Activated naive CD4-positive, alpha-beta T cell treated with anti-CD3 and anti-CD28 coated beads for 36 hours (primary cell): Measurements from ENCODE around the gene INHBA. TPM values are rescaled to one million over a fixed set of nuclear protein-coding genes. Genes with fewer than 3 reads are reported as not detected.

Experiments
- CTCF ChIA-PET: fragments of 350-600 bp; sonication (Branson Sonifier 250); formaldehyde crosslinking; loops from one replicate; lab custom pipeline; 2021; ENCODE audit warnings: antibody characterized with exemption; lab: Charles Lee
- DNase-seq: peaks from one replicate; pipeline ENCODE4 v3.0.0-alpha.2; 2020
- H3K27ac Mint-ChIP-seq: one replicate; pipeline ENCODE4 v1.8.0; 2021; ENCODE audit warnings: mild to moderate bottlenecking, mixed read lengths
- H3K27me3 Mint-ChIP-seq: one replicate; pipeline ENCODE4 v1.8.0; 2021; ENCODE audit warnings: low read depth, mixed read lengths
- H3K36me3 Mint-ChIP-seq: one replicate; pipeline ENCODE4 v1.8.0; 2021; ENCODE audit warnings: low read depth, mixed read lengths
- H3K4me1 Mint-ChIP-seq: one replicate; pipeline ENCODE4 v1.8.0; 2021; ENCODE audit warnings: low read depth, mixed read lengths
- H3K4me3 Mint-ChIP-seq: one replicate; pipeline ENCODE4 v1.8.0; 2021; ENCODE audit warnings: mild to moderate bottlenecking, moderate library complexity, mixed read lengths
- H3K9me3 Mint-ChIP-seq: one replicate; pipeline ENCODE4 v1.8.0; 2021; ENCODE audit warnings: mixed read lengths
- intact Hi-C: fragments of 100-400 bp; cut with micrococcal nuclease; formaldehyde crosslinking; loops from one replicate; pipeline ENCODE4 v1.15.1; 2023
- total RNA-seq, 2 experiments: library from RNA; stranded (reverse); gene quantifications; one replicate each; pipeline ENCODE4 v1.2.3, GENCODE V29; 2021

Gene INHBA
- total RNA-seq, 2 experiments from 2014 or later: not detected

DNA sequence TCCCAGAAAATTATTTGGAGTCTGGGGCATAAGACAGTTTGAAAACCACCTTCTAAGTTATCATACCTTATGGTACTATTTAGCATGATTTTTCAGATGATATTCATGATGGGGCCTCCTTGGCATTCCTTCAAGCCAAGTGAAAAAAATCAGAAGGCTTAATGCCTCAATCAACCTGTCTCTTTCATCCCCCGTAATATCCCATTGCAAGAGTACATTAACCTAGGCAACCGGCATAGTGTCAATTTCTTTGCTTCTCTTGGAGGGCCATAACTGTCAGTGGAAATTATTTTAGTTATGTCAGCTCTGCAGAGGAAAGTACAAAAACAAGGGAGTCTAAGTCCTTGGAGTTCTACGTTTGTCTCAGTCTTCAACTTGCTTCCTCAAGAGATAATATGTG is 43.4 kb downstream of the INHBA start:
- no peak for DNase-seq

DNA sequence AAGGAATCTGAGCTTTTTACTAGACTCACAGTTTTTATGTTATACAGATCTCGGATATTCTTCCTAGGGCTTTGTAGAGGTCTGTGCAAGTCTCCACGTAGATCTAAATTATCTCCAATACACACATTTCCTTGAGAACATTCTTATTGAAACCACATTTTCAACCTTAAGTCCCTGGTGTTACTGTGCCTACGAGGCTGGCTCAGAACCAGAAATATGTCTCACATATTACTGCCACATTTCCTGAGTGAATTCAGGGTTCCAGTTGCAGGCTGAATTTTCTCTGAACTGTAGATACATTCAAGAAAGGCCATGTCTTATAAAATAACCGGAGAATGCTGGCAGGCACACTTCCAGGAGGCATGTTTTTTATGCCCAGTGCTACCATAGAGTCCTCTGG is 46.5 kb downstream of the INHBA start:
- no peaks in the 10 kb centered on the region for H3K36me3 Mint-ChIP-seq
- CTCF ChIA-PET: no interaction called here

More for the DNA sequence above, 43.4 kb downstream of the INHBA start:
- H3K4me3 Mint-ChIP-seq: no peak overlapping the region
- H3K36me3 Mint-ChIP-seq: no peaks in the 10 kb centered on the region
- H3K27me3 Mint-ChIP-seq: peaks cover 3% of the 10 kb centered on the region
- H3K4me1 Mint-ChIP-seq: no peaks in the 10 kb centered on the region
- CTCF ChIA-PET: no interaction called here
- H3K9me3 Mint-ChIP-seq: no peaks in the 10 kb centered on the region
- H3K27ac Mint-ChIP-seq: no peak overlapping the region
- intact Hi-C loops: no loop called here

DNA sequence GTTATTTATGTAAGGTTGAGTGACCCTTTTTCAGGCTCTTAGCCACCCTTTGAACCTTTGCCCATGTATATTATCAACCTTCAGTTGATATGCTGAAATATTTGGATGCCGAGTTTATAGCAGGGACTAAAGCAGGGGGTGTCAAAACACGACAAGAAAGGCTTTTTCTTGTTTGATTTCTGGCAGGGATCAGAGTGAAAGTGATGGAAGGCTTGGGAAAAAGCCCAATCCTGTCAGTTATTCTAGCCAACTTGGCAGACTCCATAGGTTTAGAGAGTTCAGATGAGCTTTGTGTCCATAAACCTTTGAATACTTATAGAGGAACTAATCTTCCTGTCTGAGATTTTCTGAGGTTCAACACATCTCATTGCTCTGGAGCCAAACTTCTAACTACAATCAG is 47.5 kb downstream of the INHBA start:
- Mint-ChIP-seq H3K4me3 (no peak overlapping the region), H3K36me3 (no peaks in the 10 kb centered on the region), H3K27ac (no peak overlapping the region), H3K4me1 (no peaks in the 10 kb centered on the region), H3K27me3 (peaks cover 7% of the 10 kb centered on the region), H3K9me3 (no peaks in the 10 kb centered on the region)
- CTCF ChIA-PET: no interaction called here
- DNase-seq: no peak
- intact Hi-C loops: no loop called here

More for the DNA sequence above, 46.5 kb downstream of the INHBA start:
- no peaks in the 10 kb centered on the region for H3K4me1 Mint-ChIP-seq
- H3K9me3 Mint-ChIP-seq: no peaks in the 10 kb centered on the region
- H3K4me3 Mint-ChIP-seq: no peak overlapping the region
- intact Hi-C loops: no loop called here
- no peak for DNase-seq
- no peak overlapping the region for H3K27ac Mint-ChIP-seq
- H3K27me3 Mint-ChIP-seq: peaks cover 7% of the 10 kb centered on the region

DNA sequence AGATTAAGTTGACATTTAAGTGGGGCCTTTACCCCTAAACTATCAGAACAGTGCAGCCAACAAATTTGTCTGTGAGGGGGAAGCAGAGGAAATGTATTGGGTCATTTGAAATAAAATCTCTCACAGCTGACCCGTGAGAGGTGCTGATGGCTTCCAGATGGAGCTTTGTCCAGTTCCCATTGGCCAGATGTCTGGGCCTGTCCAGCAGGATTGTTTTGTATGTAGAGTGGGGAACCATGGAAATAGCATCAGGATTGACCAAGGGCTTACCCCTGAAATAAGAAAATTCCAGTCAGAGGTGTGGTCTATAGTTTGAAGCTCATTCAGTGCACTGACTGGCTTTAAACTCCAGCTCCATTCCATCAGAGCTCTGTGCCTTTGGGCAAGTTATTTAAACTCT is 50.6 kb downstream of the INHBA start:
- no peak for DNase-seq
- Mint-ChIP-seq H3K27me3 (peaks cover 11% of the 10 kb centered on the region), H3K4me3 (no peak overlapping the region), H3K36me3 (no peaks in the 10 kb centered on the region), H3K27ac (no peak overlapping the region), H3K4me1 (no peaks in the 10 kb centered on the region), H3K9me3 (no peaks in the 10 kb centered on the region)
- intact Hi-C loops: no loop called here
- CTCF ChIA-PET: no interaction called here

DNA sequence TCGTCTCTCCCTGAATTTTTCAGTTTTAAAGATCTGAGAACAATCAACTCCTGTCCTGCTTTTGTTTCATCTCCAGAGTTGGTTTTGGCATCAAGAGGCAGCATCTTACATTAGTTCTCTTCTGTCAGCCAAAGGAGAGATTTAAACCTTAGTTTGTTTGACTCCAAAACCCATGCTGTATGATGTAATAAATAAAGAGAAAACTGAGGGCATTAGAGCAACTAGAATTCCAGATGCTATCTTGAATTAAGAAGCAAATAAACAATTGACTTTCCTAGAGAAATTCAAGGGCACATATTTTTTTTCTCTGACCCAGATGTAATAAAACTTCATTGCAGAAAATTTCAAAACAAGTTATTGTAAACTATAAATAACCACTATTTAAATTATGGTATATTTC is 54.4 kb downstream of the INHBA start:
- H3K27me3 Mint-ChIP-seq: peaks cover 4% of the 10 kb centered on the region
- no peaks in the 10 kb centered on the region for H3K4me1 Mint-ChIP-seq
- intact Hi-C loops: no loop called here
- no peaks in the 10 kb centered on the region for H3K36me3 Mint-ChIP-seq
- CTCF ChIA-PET: no interaction called here
- H3K4me3 Mint-ChIP-seq: no peak overlapping the region
- H3K9me3 Mint-ChIP-seq: no peaks in the 10 kb centered on the region
- H3K27ac Mint-ChIP-seq: no peak overlapping the region
- DNase-seq: no peak

DNA sequence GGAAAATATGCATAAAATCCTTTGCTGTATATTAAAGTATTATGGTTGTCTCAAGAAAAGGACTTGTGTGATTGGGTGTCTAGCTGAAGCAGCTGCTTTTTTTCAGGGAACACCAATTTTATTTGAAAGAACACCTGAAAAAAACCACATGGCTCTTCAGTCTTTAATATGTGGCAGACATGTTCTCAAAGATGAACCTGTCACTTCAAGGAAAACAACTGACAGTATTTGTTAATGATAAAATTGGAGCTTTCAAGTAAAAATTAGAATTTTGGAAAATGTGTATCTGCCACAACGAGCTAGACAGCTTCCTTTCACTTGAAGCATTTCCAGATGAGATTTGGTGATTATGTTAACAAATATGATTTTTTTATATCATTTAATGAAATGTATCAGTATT is 59.3 kb downstream of the INHBA start:
- Mint-ChIP-seq H3K27ac (no peak overlapping the region), H3K4me1 (no peaks in the 10 kb centered on the region), H3K27me3 (peaks cover 6% of the 10 kb centered on the region), H3K9me3 (no peaks in the 10 kb centered on the region), H3K4me3 (no peak overlapping the region), H3K36me3 (no peaks in the 10 kb centered on the region)
- intact Hi-C loops: no loop called here
- DNase-seq: no peak
- CTCF ChIA-PET: no interaction called here

DNA sequence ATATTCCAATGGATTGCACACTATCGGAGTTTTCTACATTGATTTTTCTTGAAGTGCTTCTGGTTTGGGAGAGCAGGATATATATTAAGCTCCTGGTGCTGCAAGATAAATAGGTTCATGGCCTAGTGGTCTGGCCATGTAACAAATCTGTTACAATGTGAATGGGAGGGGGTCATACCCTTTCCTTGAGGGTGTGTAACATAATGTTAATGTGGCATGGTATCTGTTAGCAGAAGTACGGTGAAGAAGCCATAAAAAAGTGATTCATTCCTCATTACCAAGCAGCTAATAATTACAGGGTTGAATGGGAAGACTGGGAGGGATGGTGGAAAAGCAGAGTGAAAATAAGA is 61.2 kb downstream of the INHBA start:
- H3K4me3 Mint-ChIP-seq: no peak overlapping the region
- intact Hi-C loops: no loop called here
- H3K9me3 Mint-ChIP-seq: no peaks in the 10 kb centered on the region
- no peak overlapping the region for H3K27ac Mint-ChIP-seq
- peaks cover 3% of the 10 kb centered on the region for H3K27me3 Mint-ChIP-seq
- H3K4me1 Mint-ChIP-seq: no peaks in the 10 kb centered on the region
- CTCF ChIA-PET: no interaction called here
- H3K36me3 Mint-ChIP-seq: no peaks in the 10 kb centered on the region
- no peak for DNase-seq

DNA sequence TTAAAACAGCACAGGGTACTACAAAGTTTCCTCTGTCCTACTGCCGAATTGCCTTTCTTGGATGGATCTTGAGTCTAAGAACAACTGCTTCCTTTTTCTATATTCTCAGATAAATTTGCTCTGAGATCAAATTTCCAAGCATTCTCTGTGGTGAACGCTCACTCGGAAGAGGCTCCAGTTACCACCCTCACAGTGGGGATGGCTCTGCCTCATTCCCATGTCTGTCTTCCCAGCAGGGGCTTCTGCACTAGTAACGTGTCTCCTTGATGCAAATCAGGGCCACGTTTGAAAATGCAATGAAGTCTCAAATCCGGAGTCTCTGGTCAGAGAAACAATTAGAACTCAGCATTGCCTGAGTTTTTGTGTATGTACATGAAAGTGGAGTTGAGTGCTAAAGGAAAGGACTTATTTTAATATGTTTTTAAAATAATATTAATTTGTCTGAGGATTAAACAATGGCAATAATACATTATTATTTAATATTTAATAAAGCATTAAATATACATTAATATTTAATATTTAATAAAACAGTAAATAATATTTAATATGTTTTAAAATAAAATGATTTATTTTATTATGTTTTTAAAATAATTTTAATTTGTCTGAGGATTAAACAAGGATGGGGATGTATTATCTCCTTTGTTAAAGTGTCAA is 61.8 kb downstream of the INHBA start:
- H3K36me3 Mint-ChIP-seq: no peaks in the 10 kb centered on the region
- H3K4me1 Mint-ChIP-seq: no peaks in the 10 kb centered on the region
- H3K4me3 Mint-ChIP-seq: no peak overlapping the region
- intact Hi-C loops: no loop called here
- no peak overlapping the region for H3K27ac Mint-ChIP-seq
- H3K9me3 Mint-ChIP-seq: no peaks in the 10 kb centered on the region
- CTCF ChIA-PET: no interaction called here
- DNase-seq: no peak
- peaks cover 3% of the 10 kb centered on the region for H3K27me3 Mint-ChIP-seq

DNA sequence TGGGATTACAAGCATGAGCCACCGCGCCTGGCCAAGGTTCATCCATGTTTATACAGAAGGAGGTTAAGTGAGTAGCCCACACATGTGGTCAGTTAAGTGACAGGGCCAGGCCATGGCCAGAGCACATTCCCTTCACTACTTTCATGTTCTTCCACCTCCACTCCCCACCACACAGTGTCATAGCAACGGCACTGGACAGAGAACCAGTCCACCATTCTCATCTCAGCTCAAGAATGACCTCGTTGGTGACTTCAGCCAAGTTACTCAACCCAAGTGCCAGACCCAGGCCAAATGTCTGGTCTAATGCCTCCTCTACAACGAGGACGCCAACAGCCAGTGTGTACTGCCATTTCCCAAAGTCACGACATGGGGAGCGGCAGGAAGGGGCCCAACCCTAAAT is 62.4 kb downstream of the INHBA start:
- H3K27me3 Mint-ChIP-seq: peaks cover 3% of the 10 kb centered on the region
- CTCF ChIA-PET: no interaction called here
- H3K9me3 Mint-ChIP-seq: no peaks in the 10 kb centered on the region
- H3K36me3 Mint-ChIP-seq: no peaks in the 10 kb centered on the region
- intact Hi-C loops: no loop called here
- no peaks in the 10 kb centered on the region for H3K4me1 Mint-ChIP-seq
- DNase-seq: no peak
- no peak overlapping the region for H3K4me3 Mint-ChIP-seq
- no peak overlapping the region for H3K27ac Mint-ChIP-seq

DNA sequence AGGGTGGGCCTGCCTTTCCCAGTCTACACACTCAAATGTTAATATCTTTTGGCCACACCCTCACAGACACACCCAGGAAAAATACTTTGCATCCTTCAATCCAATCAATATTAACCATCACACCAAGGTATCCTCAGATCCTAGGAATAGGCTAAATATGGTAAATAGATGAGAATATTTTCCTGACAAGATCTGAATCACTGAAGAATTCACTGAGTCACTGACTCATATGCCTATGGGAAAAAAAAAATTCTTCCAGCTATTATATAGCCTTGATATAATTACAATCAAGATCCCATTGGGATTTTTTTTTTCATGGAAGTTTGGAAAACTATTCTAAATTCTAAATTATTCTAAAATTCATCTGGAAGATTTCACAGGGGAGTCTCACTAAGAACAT is 65.8 kb downstream of the INHBA start:
- no peak overlapping the region for H3K27ac Mint-ChIP-seq
- intact Hi-C loops: no loop called here
- no peak for DNase-seq
- no peaks in the 10 kb centered on the region for H3K9me3 Mint-ChIP-seq
- no peak overlapping the region for H3K4me3 Mint-ChIP-seq
- CTCF ChIA-PET: no interaction called here
- peaks cover 2% of the 10 kb centered on the region for H3K4me1 Mint-ChIP-seq
- H3K27me3 Mint-ChIP-seq: peaks cover 10% of the 10 kb centered on the region
- H3K36me3 Mint-ChIP-seq: no peaks in the 10 kb centered on the region
